Mammary epithelial cell (primary cell): Measurements from ENCODE around the gene NPY4R.
"Not testable (repeated sequence)": the region's sequence is repeated elsewhere in the genome, so short reads cannot be mapped to it uniquely, and the experiment has no call there.

ENCODE experiments used
- CTCF ChIP-seq, 2 donors: IDR thresholded peaks in 1 of 2; conservative IDR thresholded peaks in 1 of 2; 2 replicates each; pipeline ENCODE4 v1.5.1; 2011 to 2012; ENCODE audit warnings: inconsistent platforms in 2 of 2, low read length in 2 of 2, mild to moderate bottlenecking in 2 of 2, control low read depth in 1 of 2, low read depth in 1 of 2; ENCODE audit not compliant: insufficient read depth in 1 of 2; ENCODE audit errors: extremely low read depth in 1 of 2
- EZH2 ChIP-seq: IDR thresholded peaks from 2 replicates; pipeline ENCODE4 v1.6.1; 2012; ENCODE audit warnings: low read length, inconsistent platforms, borderline replicate concordance

- not testable (repeated sequence) for TF ChIP-seq EZH2; CTCF (conservative IDR thresholded peaks at IDR 0.05 in 1 of 2, IDR thresholded peaks at IDR 0.05 in 1 of 2; ENCODE audit: extremely low read depth in 1 of 2, insufficient read depth in 1 of 2, low read depth in 1 of 2, low read length in 2 of 2)
These were observed 47.5 kb downstream of the NPY4R start for GRCh38 chr10:46418283-46418682.
